ENCODE results near the gene MYO1E. TPM values are rescaled to one million over a fixed set of nuclear protein-coding genes. Genes with fewer than 3 reads are reported as not detected.

MYO1E gene
- total RNA-seq, 6 experiments from 2014 or later = 45.2 to 139 (median 68.9) TPM

GRCh38 chr15:59416816-59417215, 44.1 kb upstream of the MYO1E start:
- DNase-seq = no peak
- Histone ChIP-seq H3K27ac (no peak overlapping the region), H3K27me3 (no peaks in the 10 kb centered on the region), H3K9me3 (no peaks in the 10 kb centered on the region), H3K36me3 (no peaks in the 10 kb centered on the region), H3K4me1 (no peaks in the 10 kb centered on the region), H3K4me3 (no peak overlapping the region)
- no peak for ATAC-seq
- TF ChIP-seq, protein P1, sequence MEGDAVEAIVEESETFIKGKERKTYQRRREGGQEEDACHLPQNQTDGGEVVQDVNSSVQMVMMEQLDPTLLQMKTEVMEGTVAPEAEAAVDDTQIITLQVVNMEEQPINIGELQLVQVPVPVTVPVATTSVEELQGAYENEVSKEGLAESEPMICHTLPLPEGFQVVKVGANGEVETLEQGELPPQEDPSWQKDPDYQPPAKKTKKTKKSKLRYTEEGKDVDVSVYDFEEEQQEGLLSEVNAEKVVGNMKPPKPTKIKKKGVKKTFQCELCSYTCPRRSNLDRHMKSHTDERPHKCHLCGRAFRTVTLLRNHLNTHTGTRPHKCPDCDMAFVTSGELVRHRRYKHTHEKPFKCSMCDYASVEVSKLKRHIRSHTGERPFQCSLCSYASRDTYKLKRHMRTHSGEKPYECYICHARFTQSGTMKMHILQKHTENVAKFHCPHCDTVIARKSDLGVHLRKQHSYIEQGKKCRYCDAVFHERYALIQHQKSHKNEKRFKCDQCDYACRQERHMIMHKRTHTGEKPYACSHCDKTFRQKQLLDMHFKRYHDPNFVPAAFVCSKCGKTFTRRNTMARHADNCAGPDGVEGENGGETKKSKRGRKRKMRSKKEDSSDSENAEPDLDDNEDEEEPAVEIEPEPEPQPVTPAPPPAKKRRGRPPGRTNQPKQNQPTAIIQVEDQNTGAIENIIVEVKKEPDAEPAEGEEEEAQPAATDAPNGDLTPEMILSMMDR (IDR thresholded peaks at IDR 0.05) = no peak
- no peak for TF ChIP-seq POLR2A (IDR thresholded peaks at IDR 0.05)
- intact Hi-C loops (cut with DNase I) = no loop called here
- WGBS (ENCODE audit: insufficient coverage, low coverage, low lambda C conversion rate, missing lambda C conversion rate) = 75% methylated on average over 4 of the region's 4 CpGs

DNA sequence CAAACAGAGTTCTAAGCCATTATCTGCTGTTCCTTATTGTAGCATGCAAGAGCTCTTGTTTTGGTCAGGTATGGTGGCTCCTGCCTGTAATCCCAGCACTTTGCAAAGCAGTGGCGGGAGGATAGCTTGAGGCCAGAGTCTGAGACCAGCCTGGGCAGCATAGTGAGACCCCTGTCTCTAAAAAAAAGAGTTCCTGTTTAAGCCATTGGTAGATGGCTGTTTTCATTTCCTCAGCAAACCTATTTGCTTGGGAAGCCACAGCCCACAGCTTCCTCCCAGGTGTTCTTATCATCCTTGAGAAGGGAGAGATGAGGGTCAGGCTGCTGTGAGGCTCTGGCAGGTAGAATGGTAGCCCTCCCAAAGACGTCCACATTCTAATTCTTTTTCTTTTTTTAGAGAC, 40.9 kb upstream of the MYO1E start:
- intact Hi-C loops (cut with DNase I) = no loop called here
- no peaks in the 10 kb centered on the region for H3K36me3 ChIP-seq
- no peak overlapping the region for H3K4me3 ChIP-seq
- H3K9me3 ChIP-seq = no peaks in the 10 kb centered on the region
- TF ChIP-seq, protein P1 (IDR thresholded peaks at IDR 0.05) = no peak
- TF ChIP-seq POLR2A (IDR thresholded peaks at IDR 0.05) = no peak
- H3K4me1 ChIP-seq = peaks cover 0 to 9% (median 0%) of the 10 kb centered on the region in 4 donors
- ATAC-seq = no peak
- H3K27me3 ChIP-seq = no peaks in the 10 kb centered on the region
- no peak overlapping the region for H3K27ac ChIP-seq
- DNase-seq = no peak
- WGBS (ENCODE audit: insufficient coverage, low coverage, low lambda C conversion rate, missing lambda C conversion rate) = 67% methylated on average over 2 of the region's 2 CpGs

DNA sequence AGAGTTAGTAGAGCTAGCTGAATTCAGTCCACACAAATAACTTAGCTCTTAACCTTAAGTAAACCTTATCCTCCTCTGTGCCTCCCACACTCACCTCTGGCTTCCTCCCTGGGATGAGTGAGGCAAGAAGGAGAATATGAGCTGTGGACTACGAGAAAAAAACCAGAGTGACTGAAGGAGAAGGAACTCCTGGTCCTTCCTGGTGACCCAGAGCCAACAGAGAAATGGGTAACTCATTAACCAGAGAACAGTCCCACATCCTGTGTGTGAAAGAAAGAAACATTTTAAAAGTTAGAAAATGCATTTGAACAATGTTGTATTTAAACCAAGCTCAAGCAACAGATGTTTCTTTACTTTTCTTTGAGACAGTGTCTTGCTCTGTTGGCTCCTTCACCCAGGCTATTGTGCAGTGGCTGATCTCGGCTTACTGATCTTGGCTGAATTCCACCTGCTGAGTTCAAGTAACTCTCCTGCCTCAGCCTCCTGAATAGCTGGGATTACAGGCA, 37.8 kb upstream of the MYO1E start:
- ATAC-seq (peak; percentile 72 to 86 (median 78)), DNase-seq (no peak)
- Histone ChIP-seq H3K4me3 (peak overlapping the region in 2 of 3 donors; percentile 6 to 19), H3K4me1 (peaks cover 0 to 9% (median 0%) of the 10 kb centered on the region in 4 donors), H3K27ac (no peak overlapping the region), H3K9me3 (no peaks in the 10 kb centered on the region), H3K36me3 (no peaks in the 10 kb centered on the region), H3K27me3 (no peaks in the 10 kb centered on the region)
- intact Hi-C loops (cut with DNase I) = no loop called here
- 8% methylated on average over 2 of the region's 2 CpGs for WGBS (ENCODE audit: insufficient coverage, low coverage, low lambda C conversion rate, missing lambda C conversion rate)
- TF ChIP-seq, protein P1 (IDR thresholded peaks at IDR 0.05) = no peak
- TF ChIP-seq POLR2A (IDR thresholded peaks at IDR 0.05) = no peak

- WGBS (ENCODE audit: insufficient coverage, low coverage, low lambda C conversion rate, missing lambda C conversion rate) = 59% methylated on average over 4 of the region's 5 CpGs
- no peak for DNase-seq
- H3K27ac ChIP-seq = no peak overlapping the region
- H3K4me1 ChIP-seq = peaks cover 0 to 9% (median 0%) of the 10 kb centered on the region in 4 donors
- intact Hi-C loops (cut with DNase I) = no loop called here
- TF ChIP-seq POLR2A (IDR thresholded peaks at IDR 0.05) = no peak
- TF ChIP-seq, protein P1 (IDR thresholded peaks at IDR 0.05) = no peak
- H3K36me3 ChIP-seq = no peaks in the 10 kb centered on the region
- H3K27me3 ChIP-seq = no peaks in the 10 kb centered on the region
- no peak for ATAC-seq
- no peaks in the 10 kb centered on the region for H3K9me3 ChIP-seq
- H3K4me3 ChIP-seq = no peak overlapping the region
Measured at GRCh38 chr15:59407946-59408345, 35.3 kb upstream of the MYO1E start.

GRCh38 chr15:59406446-59406845, 33.8 kb upstream of the MYO1E start:
- Histone ChIP-seq H3K9me3 (no peaks in the 10 kb centered on the region), H3K4me3 (no peak overlapping the region), H3K27me3 (no peaks in the 10 kb centered on the region), H3K4me1 (peaks cover 0 to 15% (median 0%) of the 10 kb centered on the region in 4 donors), H3K27ac (no peak overlapping the region), H3K36me3 (no peaks in the 10 kb centered on the region)
- DNase-seq (no peak), ATAC-seq (peak in 1 of 4 donors; percentile 35)
- TF ChIP-seq POLR2A (IDR thresholded peaks at IDR 0.05) = no peak
- TF ChIP-seq, protein P1 (IDR thresholded peaks at IDR 0.05) = no peak
- WGBS (ENCODE audit: insufficient coverage, low coverage, low lambda C conversion rate, missing lambda C conversion rate) = 50% methylated on average over 3 of the region's 3 CpGs
- intact Hi-C loops (cut with DNase I) = no loop called here
